NB4 (cell line): ENCODE data around the gene UCMA.

ENCODE experiments used
- CTCF ChIP-seq: IDR thresholded peaks from one replicate; pipeline ENCODE4 v1.5.1; 2012; ENCODE audit warnings: low read depth, low read length
- MYC ChIP-seq: IDR thresholded peaks from 2 replicates; pipeline ENCODE4 v1.6.1; 2011; ENCODE audit warnings: low read depth, low read length
- POLR2A ChIP-seq: IDR thresholded peaks from 2 replicates; pipeline ENCODE4 v1.6.1; 2011; ENCODE audit warnings: mild to moderate bottlenecking; ENCODE audit not compliant: insufficient read length; ENCODE audit errors: extremely low read depth
- TF ChIP-seq, protein P1 (sequence below): IDR thresholded peaks from 2 replicates; pipeline ENCODE4 v1.6.1; 2011; ENCODE audit warnings: low read depth, low read length

DNA sequence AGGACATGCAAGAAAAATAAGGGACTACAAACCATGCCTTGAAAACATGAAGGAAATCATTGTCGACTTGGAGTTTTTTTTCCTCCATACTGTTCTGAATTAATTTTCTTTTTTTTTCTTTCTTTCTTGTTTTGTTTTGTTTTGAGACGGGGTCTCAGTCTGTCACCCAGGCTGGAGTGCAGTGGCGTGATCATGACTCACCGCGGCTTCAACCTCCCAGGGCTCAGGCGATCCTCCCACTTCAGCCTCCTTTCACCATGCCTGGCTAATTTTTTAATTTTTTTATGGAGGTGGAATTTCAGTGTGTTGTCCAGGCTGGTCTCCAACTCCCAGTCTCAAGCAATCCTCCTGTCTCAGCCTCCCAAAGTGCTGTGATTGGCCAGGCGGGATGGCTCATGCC is 11.6 kb downstream of the UCMA start:
- TF ChIP-seq CTCF (no peak), POLR2A (no peak), MYC (no peak)
- TF ChIP-seq, protein P1, sequence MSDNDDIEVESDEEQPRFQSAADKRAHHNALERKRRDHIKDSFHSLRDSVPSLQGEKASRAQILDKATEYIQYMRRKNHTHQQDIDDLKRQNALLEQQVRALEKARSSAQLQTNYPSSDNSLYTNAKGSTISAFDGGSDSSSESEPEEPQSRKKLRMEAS: no peak
